Stimulated activated CD4-positive, alpha-beta T cell treated with anti-CD3 and anti-CD28 coated beads, Interleukin-2, amount 100 ng/mL, for 48 hours (primary cell): ENCODE measurements around the gene LYSMD2.

Experiments used
- DNase-seq, 2 donors: peaks; one replicate each; pipeline ENCODE4 v3.0.0-alpha.2; 2020

The LYSMD2 gene

DNA sequence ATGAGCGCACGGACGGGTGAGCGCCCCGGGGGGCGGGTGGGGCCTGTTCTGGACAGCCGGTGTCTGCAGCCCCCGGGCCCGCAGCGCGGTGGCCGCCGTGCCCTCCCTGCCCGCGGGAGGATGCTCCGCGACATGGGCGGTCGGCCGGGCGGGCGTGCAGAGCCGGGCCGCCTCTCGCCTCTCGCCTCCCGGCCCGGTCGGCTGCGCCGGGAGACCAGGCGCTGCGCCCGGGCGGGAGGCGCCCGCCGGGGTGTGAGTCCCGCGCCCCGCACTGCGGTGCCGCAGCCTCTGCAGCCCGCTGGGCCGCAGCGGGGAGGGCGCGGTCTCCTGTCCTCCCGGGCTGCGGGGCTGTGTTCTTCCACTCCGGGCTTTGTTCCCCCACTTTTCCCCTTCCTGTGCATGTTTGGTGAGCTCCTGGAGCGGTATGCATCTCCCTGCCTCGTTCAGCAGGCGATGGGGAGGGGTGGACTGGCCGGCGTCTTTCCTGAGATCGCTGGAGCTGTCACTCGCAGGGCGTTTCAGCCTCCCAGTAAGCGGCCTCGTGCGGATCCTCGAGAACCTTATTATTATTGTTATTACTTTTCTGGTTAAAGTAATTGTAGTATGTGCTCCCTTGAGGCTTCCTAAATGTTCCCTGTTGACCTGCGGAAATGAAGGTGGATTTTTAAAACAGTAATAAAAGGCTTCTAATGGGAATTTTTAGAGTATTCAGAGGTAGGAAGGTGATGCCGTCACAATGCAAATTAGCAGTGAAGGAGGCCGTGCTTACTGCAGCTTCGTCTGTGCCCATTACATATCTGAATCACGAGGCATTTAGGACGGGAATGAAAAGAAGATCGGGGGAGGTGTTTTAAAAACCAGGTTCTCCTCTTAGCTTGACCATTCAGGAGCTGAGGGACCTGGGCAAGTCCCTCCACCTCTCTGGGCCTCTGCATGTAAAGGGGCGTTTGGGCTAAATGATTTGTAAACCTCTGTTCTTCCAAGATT lies 14.5 kb upstream of the LYSMD2 start:
- DNase-seq, result no peak

DNA sequence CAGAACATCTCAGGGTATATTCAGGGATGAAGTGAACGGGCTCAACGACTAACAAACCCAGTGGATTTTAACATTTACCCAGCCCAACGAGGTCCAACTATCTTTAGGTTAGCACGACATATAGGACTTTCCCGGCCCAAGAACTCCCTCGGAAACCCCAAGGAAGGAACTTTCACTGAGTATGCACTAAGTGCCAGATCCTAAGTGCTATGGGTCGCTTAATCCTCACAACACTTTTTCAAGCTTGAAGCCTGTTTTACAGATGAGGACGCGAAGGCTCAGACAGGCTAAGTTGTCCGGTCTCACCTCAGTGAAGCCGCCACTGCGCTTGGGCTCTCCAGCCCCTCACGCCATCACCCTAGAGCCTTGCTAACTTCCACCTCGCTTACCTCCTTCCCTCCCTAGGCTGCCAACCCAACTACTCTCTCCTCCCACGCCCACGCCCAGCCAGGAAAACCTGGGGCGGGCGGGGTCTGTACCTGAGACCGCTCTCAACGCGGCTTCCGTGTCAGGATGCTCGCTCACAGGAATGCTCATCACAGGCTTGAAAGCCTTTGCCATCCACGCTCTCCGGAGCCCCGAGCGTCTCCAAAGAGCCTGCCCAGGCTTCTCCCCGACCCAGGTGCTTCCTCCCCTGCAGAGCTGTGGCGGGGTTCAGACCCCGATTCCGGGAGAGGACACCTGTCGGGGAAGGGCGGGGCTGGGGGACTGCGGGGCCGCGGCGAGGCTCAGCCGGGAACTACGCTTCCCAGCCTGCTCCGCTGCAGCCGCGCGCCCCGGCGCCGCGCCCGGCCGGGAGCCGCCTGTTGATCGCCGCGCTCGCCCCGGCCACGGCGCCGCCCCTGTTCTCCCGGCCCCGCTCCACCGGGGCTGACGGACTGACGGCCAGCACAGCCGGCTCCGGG lies 13.6 kb upstream of the LYSMD2 start, which contains the start of gene TMOD2:
Gene TMOD2, plus strand, starts transcription at position 806 of the 905 bp plus-strand sequence. CDS start 14,845 bp downstream, outside the sequence.
- peak; percentile 37 to 49 for DNase-seq

DNA sequence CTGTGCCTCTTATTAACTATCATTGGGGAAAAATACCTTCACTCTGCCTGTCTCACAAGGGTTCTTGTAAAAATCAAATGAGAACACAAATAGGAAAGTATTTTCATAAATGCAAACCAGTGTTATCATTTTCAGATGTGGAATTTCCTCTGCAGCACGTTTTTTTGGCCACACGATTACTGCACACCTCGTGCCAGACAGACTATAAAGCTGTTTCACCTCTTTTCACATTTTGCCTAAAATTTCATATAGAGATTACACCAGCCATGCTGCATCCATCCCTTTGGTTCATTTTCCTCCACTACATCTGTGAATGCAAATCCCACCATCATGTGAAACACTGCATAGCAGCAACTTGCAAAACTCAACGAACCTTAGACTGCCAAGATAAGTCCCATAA lies 12.7 kb upstream of the LYSMD2 start:
- DNase-seq, result no peak

DNA sequence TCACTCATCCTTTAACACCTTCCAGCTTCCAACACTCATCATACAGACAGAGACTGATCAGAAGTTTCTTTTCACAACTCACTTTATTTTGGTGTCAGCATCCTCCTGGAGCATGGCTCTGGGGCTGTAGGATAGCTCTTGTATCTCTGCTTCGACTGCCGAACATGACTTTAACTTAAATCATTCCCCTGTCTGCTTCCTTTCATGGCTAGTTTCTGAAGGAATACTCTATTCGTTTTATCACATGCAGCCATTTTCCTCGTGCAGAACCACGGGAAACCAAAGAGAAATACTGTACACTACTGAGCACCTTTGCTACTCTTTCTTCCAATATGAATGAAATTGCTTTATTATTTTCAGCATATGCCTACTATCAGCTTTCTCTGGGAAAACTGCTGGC lies 11.9 kb upstream of the LYSMD2 start:
- DNase-seq, result no peak

DNA sequence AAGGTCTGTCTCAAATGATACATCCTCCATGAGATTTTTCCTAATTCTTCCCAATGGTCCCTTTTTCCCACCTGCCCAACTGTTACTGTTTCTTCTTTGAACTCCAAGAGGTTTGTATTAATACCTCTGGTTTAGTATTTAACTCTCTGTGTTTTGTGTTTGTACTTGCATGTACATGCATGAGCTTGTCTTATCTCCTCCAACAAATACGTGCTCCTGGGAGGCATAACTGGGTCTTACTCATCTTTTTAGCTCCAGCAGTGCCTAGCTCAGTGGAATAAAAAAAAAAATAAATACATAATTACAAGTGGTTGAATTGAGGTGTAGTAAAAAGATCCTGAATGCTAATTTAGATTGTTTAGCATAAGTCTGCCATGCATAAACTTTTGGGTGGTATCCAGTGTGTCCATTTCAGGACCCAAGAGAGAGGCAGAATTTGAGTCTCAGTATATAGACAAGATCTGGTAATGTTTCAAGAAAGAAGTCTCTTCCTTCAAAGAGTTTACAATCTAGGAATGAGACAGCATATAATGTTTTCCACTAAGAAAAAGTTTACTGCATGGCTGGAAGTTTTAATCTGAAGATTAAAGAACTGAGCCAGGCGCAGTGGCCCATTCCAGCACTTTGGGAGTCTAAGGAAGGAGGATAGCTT lies 1.7 kb upstream of the LYSMD2 start:
- DNase-seq, result no peak

DNA sequence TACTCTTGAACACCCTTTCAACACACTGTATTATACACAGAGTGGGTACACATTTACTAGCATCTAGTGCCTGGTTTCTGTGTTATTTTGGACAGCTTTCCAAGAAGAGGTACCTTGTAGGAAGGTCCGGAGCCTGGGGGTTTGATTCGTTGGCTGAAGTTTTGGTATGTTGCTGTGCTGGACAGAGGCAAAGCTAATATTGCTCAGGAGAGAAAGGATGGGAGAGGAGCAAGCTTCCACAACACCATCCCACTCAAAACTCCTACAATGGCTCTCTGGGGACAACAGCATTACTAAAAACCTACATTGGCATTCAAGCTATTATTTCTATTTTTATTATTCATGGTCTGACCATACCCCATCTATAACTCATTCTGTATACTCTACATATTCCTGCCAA lies 1.1 kb upstream of the LYSMD2 start:
- no peak for DNase-seq

DNA sequence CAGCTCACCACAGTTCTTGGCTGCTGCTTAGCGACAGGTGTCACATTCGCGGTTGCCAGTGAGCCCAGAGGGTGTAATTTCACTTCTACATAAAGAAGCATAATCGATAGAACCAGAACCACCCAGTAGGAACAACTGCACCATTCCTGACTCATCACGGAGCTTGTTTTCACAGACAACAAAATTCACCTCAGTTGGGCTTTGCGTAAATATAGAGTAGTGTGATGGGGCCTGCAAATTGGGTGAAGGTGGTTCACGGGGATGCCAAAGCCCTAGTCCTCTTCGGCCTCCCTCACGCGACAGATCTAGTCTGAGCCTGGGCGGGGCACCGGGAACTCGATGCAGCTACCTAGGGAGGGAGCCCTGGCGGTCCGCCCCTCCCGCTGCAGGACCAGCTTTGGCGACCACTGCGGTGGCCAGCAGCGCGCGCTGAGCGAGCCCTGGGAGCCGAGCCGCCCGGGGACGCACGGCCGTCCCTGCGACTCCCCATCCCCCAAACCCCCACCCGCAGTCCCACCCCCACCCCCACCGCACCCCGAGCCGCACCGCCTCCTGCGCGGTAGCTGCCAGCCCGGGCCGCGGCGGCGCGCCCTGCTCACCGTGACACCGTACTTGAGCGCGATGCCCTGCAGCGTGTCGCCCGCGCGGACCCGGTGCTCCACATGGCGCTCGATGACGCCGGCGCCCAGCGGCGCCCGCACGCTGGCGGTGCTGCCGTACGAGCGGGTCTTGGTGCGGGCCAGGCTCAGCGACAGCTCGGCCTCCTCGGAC lies 519 bp downstream of the LYSMD2 start:
- peak; percentile 43 to 44 for DNase-seq

DNA sequence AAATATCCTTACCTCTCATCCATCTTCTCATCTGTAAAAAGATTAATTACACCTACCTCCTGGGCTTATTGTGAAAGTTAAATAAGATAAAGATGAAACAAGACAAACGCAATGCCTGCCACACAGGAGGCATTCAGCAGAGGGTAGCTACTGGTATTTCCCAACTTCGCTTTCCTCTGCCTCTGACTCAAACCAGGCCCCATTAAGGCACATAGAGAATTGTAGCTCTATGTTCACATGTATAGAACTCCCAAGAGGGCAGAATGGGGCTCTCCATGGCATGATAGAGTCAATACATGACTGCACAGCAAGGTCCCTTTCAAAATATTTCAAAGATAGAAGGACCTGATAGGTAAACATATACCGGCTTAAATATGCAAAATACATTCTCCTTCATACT lies 1.4 kb downstream of the LYSMD2 start:
- DNase-seq, result no peak

DNA sequence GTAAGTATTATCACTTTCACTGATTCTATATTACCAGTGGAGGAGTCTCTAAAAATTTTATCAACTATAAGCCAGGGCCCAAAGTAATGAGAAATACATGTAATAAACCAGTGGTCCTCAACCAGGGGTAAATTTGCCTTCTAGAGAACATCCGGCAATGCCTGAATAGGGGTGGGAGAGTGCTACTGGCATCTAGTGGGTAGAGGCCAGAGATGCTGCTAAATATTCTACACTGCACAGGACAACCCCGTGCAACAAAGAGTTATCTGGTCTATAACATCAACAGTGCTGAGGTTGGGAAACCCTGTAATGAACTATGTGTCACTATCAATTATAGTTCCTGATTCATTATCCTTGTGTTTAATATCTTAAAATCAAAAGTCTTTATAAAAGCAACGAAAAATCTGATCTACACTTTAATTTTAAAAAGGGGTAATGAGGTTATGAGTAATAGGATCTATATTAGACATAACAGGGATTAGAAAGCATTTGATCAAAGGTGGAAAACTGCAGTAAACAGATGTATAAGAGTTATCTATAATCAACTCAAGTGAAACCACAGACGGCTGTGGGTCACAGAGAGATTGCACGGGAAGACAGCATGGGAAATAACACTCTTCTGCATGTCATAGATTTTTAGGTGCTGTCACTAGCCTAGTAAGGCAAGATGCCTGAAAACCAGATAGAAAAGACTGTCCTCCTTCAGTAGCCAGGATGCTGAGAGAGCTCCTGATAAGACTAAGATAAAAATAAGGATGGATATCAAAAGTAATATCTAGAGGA lies 2.0 kb downstream of the LYSMD2 start:
- DNase-seq, result no peak

DNA sequence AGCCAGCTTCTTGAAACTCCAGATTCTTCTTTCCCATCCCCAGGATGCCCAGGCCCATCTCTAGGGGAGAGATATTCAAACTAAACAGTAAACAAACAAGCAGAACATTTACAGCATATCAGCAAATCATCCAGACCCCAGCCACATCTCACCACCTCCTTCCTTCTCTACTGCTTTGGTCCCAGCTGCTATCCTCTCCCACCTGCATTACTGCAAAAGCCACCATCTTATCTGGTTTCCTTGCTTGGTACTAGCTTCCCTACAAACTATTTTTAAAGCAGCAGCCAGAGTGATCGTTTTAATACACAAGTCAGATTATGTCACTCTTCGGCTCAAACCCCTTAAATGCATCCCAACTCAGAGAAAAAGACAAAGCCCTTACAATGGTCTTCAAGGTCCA lies 4.8 kb downstream of the LYSMD2 start:
- no peak for DNase-seq

DNA sequence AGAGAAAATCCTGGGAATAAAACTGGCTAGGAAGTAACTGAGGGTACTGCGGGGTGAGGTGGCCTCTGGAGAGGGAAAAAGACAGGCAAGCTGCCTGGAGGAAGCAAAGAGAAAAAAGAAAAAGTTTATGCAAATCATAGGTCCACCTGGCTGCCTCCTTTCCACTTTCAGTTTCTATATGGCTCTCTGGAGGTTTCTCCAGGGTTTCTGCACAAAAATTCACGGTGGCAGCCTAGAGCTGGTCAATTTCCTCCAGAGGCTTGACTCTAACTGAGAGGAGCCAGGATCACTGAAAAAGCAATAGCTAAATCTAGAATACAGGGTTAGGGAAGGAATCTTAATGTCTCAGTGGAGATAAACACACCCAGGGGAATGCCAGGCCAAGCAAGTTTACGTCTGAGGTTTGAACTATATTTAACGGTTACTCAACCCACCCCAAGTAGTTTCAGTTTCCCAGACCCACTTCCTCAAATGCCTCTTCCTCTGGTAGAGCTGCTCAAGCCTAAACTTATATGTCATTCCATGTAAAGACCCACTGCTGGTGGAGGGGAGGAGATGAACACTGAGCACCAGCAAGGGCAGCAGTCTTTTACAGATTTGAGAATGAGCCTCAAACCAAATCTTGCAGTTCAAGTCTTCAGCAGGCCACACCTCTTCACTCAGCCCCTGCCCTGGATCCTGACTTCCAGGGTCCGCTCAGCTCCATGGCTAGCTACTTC lies 5.7 kb downstream of the LYSMD2 start:
- no peak for DNase-seq

DNA sequence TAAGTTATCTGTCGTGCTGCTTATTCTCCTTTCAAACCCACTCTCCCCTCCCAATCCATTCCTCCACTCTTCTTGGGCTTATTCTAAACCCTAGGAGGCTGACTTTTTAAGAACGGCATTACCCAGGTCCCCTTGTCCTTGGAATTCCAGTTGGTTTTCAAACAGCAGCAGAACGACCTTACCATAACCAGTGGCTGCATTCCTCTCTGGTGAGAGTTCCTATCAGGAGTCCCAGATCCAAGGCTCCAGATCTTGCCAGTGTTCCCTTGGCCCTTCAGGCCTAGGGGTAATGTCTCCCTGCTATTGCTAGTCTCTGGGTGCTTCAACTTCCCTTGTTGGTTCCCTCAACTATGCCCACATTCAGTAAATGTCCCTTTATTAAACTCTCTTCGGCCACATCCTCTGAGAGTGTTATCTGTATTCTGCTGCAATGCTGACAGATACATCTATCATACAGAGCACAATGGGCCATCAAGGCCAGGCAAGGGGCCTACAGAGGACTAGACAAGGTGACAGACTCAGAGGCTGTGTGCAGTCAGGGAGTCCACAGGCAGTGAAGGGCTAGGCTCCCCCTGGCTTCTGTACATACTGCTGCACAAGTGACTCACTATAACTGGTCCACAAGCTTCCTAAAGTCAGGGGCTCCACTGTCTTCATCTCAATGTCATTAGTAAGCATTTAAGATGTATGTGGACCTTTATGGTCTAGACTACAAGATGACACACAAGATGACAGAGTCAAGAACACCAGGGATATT lies 10.1 kb downstream of the LYSMD2 start:
- no peak for DNase-seq

DNA sequence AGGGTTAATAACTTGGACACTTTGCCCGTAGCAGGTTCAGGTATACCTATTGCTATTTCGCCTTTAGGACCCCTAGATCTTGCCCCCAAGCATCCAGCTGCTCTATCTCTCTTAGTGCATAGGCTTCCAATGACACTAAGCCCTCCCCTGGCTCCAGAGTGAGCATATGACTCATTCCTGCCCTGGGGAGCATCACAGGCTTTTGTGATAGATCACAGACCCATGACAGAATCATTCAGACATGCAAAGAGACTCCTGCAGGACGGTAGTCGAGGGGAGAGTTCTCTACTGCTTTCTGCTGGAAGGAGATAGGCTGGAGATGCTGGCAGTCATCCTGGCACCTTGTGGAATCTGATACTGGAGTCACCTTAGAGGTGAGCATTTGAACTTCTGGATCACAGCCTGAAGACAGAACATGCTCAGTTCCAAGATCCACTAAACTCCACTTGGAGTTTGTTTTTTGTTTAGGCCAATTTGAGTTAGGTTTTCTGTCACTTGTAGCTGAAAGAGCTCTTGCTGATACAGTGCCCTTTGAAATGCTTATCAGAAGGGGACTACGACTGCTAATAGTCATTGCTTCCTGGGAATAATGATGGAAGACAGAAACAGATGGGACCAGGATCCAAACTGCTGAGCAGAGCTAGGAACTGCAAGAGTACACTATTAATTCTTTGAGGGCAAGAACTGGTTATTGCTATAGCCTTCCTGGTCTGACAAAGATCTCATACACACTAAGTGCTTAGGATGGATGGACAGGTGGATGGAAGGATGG lies 11.0 kb downstream of the LYSMD2 start:
- DNase-seq, result peak in 1 of 2 donors; percentile 34

DNA sequence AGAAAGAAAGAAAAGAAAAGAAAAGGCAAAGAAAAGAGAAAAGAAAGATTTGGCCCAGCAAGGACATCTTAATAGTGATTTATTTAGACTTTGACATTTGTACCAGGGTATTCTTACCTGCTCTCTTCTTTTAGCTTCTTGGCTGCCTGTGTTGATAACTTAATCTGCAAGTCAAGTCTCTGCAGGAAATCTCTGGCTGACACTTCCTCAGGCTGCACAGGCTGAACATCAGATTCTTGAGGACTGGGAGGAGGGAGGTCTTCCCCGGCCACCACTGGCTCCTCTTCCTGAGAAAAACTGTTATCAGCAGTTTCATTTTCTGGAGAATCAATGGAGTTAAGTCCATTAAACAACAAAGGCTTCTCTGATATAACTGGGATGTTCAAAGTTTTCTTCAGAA lies 12.8 kb downstream of the LYSMD2 start:
- no peak for DNase-seq

DNA sequence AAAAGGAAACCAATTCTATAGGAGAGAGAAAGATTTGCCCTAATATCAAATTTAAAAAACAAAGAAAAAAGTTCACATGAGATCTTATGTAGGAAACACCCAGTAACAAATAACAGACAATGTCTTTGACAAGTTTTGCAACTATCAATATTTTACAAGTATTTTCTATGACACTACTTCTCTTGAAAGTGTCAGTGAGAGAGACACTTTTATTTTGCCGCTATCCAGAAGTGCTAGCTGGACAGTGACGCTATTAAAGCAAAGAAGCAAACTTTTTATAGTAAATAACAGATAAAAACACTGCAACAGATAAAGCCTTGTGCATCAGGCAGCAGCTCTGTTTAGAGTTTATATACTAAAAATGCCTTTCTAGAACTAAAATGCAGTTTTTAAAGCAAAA lies 13.3 kb downstream of the LYSMD2 start:
- DNase-seq, result no peak

DNA sequence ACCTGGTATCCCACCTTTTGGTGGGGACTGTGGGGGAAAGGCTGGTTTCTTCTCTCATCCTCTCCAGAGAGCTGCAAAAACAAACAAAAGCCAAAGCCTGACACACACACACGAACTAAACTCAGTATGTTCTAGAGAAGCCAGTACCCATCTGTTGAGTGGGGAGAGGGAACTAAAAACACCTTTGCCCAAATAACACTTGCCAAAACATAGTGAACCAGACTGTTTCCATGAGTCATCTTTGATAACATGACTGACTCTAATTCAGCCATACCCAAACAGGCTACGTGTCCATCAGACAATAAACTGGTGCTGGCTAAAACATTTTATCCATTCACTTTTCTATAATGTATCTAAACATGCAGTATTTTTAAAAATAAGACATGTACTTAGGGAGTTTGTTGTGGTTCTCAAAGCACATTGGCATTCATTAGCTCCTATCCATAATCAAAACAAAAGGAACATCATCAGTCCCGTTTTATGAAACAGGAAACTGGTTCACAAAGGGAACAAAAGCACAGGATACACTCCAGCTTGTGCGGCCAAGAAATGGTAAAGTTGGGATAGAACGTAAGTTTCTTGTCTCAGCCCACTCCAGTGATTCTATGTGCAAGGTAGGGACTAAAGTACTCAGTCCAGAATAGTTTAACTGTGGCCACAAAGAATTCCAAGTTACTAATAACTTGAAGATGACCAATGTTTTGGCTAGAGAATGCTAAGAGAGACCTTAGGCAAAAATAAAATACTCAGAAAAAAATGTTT lies 16.1 kb downstream of the LYSMD2 start:
- DNase-seq, result no peak

DNA sequence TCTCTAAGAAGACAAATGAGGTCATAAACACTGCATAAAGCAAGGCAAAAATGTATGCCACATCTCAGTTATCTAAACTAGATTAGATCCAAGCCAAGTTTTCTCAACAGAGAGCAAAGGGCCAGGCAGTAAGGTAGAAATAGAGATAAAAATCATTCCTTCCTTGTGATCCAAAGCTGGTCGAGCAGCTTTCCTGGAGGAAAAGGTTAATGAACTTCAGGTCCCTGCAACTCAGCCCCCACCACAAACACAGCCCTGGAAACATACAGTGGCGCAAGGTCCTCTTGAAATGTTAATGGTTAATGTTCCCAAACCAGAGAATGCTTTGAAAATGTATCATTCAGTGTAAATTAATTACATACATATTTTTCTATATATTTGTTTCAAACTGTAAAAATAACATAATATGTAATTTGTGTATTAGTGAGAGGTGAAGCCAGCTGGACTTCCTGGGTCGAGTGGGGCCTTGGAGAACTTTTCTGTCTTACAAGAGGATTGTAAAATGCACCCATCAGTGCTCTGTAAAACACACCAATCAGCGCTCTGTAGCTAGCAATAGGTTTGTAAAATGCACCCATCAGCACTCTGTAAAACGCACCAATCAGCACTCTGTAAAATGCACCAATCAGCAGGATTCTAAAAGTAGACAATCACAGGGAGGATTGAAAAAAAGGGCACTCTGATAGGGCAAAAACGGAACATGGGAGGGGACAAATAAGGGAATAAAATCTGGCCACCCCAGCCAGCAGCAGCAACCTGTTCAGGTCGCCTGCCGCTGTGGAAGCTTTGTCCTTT lies 17.1 kb downstream of the LYSMD2 start:
- no peak for DNase-seq
